ENCODE results near the gene ABCD3.

DNA sequence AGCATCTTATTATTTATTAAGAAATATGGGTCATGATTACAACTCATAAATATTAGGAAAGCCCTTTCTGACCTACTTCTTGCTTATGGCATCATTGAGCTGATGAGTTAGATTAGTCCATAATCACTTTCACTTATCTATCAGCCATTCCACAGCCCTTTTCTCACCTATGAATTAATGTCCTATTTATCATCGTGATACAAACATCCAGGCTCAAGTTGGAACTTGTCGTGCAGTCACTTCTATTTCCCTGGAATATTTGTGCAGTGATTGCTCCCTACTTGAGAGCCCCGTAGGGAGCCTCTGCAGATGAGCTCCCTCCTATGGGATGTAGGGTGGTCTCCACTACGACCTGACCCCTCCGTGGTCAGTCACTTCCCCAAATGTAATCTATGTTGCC lies 131.5 kb downstream of the ABCD3 start:
- TF ChIP-seq, protein P1, sequence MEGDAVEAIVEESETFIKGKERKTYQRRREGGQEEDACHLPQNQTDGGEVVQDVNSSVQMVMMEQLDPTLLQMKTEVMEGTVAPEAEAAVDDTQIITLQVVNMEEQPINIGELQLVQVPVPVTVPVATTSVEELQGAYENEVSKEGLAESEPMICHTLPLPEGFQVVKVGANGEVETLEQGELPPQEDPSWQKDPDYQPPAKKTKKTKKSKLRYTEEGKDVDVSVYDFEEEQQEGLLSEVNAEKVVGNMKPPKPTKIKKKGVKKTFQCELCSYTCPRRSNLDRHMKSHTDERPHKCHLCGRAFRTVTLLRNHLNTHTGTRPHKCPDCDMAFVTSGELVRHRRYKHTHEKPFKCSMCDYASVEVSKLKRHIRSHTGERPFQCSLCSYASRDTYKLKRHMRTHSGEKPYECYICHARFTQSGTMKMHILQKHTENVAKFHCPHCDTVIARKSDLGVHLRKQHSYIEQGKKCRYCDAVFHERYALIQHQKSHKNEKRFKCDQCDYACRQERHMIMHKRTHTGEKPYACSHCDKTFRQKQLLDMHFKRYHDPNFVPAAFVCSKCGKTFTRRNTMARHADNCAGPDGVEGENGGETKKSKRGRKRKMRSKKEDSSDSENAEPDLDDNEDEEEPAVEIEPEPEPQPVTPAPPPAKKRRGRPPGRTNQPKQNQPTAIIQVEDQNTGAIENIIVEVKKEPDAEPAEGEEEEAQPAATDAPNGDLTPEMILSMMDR (IDR thresholded peaks at IDR 0.05; ENCODE audit: poor library complexity, severe bottlenecking) = no peak
- no peak for TF ChIP-seq POLR2AphosphoS5 (IDR thresholded peaks at IDR 0.05)
- TF ChIP-seq, protein P2, sequence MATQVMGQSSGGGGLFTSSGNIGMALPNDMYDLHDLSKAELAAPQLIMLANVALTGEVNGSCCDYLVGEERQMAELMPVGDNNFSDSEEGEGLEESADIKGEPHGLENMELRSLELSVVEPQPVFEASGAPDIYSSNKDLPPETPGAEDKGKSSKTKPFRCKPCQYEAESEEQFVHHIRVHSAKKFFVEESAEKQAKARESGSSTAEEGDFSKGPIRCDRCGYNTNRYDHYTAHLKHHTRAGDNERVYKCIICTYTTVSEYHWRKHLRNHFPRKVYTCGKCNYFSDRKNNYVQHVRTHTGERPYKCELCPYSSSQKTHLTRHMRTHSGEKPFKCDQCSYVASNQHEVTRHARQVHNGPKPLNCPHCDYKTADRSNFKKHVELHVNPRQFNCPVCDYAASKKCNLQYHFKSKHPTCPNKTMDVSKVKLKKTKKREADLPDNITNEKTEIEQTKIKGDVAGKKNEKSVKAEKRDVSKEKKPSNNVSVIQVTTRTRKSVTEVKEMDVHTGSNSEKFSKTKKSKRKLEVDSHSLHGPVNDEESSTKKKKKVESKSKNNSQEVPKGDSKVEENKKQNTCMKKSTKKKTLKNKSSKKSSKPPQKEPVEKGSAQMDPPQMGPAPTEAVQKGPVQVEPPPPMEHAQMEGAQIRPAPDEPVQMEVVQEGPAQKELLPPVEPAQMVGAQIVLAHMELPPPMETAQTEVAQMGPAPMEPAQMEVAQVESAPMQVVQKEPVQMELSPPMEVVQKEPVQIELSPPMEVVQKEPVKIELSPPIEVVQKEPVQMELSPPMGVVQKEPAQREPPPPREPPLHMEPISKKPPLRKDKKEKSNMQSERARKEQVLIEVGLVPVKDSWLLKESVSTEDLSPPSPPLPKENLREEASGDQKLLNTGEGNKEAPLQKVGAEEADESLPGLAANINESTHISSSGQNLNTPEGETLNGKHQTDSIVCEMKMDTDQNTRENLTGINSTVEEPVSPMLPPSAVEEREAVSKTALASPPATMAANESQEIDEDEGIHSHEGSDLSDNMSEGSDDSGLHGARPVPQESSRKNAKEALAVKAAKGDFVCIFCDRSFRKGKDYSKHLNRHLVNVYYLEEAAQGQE (IDR thresholded peaks at IDR 0.05; ENCODE audit: borderline replicate concordance) = no peak
- no peak for TF ChIP-seq SMC3 (conservative IDR thresholded peaks at IDR 0.05; ENCODE audit: poor library complexity)
- no peak for TF ChIP-seq EZH2 (IDR thresholded peaks at IDR 0.05; ENCODE audit: borderline replicate concordance, insufficient read depth, low read length, poor library complexity, severe bottlenecking)
- TF ChIP-seq EP300 (conservative IDR thresholded peaks at IDR 0.05; ENCODE audit: poor library complexity, severe bottlenecking) = no peak
